Fibroblast of pulmonary artery (primary cell): ENCODE results near the gene CASQ2.
A peak's percentile ranks its signal among the peaks of the same experiment; 100 is the strongest.

ENCODE experiments used
- DNase-seq: peaks from one replicate; pipeline ENCODE4 v3.0.0-alpha.2; 2010; ENCODE audit warnings: low read depth
- H3K4me3 ChIP-seq: replicated peaks from 2 replicates; pipeline ENCODE4 v1.5.1; 2011; ENCODE audit warnings: low read depth, mild to moderate bottlenecking, control low read depth, low read length, moderate library complexity
- TF ChIP-seq, protein P1 (sequence below): IDR thresholded peaks from 2 replicates; pipeline ENCODE4 v1.5.1; 2011; ENCODE audit warnings: mild to moderate bottlenecking, control low read depth, low read length, inconsistent platforms; ENCODE audit errors: missing control alignments

CASQ2 gene

DNA sequence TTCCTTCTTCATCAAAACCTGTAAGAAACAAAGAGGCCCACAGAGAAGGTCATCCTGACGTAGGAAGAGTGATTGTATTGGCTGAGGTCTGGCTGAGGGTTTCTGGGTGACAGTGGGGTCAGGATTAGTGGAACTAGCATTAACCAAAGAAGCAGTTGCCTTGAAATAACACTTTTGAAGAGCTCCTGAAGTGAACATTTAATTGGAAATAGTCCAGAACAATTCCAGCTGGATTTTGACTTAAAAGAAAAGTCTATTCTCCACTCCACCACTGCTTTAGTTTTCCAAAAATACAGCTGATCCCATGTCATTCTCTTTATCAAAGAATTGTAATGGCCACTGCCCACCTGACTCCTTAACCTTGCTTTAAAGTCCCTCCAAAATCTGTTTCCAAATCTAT lies 27.7 kb downstream of the CASQ2 start:
- no peak overlapping the region for H3K4me3 ChIP-seq
- DNase-seq, result no peak
- TF ChIP-seq, protein P1, sequence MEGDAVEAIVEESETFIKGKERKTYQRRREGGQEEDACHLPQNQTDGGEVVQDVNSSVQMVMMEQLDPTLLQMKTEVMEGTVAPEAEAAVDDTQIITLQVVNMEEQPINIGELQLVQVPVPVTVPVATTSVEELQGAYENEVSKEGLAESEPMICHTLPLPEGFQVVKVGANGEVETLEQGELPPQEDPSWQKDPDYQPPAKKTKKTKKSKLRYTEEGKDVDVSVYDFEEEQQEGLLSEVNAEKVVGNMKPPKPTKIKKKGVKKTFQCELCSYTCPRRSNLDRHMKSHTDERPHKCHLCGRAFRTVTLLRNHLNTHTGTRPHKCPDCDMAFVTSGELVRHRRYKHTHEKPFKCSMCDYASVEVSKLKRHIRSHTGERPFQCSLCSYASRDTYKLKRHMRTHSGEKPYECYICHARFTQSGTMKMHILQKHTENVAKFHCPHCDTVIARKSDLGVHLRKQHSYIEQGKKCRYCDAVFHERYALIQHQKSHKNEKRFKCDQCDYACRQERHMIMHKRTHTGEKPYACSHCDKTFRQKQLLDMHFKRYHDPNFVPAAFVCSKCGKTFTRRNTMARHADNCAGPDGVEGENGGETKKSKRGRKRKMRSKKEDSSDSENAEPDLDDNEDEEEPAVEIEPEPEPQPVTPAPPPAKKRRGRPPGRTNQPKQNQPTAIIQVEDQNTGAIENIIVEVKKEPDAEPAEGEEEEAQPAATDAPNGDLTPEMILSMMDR, result no peak

- no peak for DNase-seq
- H3K4me3 ChIP-seq, result no peak overlapping the region
- TF ChIP-seq, protein P1, result no peak
These were observed 36.2 kb downstream of the CASQ2 start for GRCh38 chr1:115732316-115732715.

GRCh38 chr1:115729756-115730155 lies 38.8 kb downstream of the CASQ2 start:
- no peak overlapping the region for H3K4me3 ChIP-seq
- TF ChIP-seq, protein P1, result no peak
- DNase-seq, result no peak

DNA sequence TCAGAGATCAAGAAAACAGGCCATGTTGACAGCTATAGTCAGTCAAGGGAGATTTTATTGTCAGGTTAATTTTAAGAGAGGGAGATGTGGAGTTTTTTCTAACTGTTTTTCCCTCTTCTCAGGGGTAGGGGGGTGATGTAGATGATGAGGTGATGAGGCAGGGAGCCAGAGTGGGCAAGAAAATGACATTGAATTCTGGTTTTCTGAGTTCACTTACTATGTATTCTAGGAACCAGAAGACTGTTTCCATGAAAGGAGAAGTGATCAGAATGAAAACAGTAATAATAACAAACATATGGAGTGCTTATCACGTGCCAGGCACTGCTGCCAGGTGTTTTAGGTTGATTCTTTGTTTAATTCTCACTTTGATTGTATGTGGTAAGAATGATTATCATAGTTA lies 40.2 kb downstream of the CASQ2 start:
- TF ChIP-seq, protein P1, result no peak
- DNase-seq, result no peak
- no peak overlapping the region for H3K4me3 ChIP-seq

DNA sequence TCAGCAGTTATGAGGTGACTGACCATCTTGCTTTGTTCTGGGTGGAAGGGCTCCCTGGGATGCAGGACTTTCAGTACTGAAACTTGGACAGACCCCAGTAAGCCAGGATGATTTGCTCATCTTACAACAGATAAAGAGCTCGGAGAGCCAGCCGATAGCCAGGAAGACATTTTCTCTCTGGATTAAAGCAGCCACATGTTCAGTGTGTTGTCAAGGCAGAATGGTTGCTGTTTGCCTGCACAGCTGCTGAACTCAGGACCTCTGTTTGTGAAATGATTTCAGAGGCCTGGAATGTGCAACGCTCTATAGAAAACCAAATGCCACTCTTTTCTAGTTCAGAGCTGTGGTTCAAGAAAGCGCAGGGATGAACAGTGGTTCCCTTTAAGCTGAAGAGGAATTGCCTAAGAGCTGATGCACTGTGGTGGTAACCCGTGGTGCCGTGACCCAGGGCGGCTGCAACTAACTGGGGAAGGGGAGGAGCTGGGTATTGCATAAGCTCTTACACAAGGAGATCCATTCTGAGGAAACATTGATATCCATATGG lies 40.7 kb downstream of the CASQ2 start:
- TF ChIP-seq, protein P1, result no peak
- H3K4me3 ChIP-seq, result no peak overlapping the region
- DNase-seq, result peak; percentile 94

DNA sequence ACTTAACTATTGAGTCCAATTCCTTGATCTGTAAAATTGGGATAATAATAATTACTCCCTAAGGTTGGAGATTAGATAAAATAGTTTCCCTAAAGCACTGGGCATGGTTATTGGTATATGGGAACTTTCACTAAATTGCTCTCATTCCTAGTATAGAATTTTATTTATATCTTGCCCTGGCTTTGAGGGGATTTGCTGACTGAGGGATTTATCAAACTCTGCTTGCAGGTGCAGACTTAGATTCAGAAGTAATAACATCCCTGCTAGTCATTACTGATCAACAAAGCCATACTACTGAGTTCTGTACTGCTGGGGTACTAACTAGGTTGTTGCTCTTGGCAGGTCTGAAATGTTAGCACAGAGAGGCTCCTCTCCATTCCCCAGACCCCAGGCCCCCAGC lies 41.9 kb downstream of the CASQ2 start:
- no peak for DNase-seq
- TF ChIP-seq, protein P1, result no peak
- no peak overlapping the region for H3K4me3 ChIP-seq

DNA sequence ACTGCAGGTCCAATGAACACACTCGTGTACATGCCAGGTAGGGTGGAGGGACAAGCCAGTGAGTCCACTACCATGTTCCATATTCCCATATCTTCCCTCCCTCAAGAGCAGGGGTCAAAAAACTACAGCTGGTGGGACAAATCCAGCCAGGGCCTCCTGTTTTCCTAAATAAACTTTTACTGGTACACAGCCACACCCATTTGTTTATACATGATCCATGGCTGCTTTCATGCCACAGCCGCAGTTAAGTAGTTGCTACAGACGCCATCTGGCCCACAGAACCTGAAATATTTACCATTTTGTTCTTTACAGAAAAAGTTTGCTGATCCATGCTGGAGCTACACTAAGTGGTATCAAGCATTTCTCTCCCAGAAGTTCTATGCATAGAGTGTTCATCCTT lies 42.4 kb downstream of the CASQ2 start:
- TF ChIP-seq, protein P1, result no peak
- DNase-seq, result no peak
- H3K4me3 ChIP-seq, result no peak overlapping the region
